HG03378 (cell line): ENCODE measurements around the gene HAS3.
"Not testable (repeated sequence)": the region's sequence is repeated elsewhere in the genome, so short reads cannot be mapped to it uniquely, and the experiment has no call there.

Source experiments
- ATAC-seq: cut with Tn5 transposase; IDR thresholded peaks from one replicate; pipeline ENCODE4 v1.9.1; 2021; ENCODE audit warnings: mild to moderate bottlenecking, moderate library complexity; ENCODE audit not compliant: unreplicated experiment

HAS3 gene

DNA sequence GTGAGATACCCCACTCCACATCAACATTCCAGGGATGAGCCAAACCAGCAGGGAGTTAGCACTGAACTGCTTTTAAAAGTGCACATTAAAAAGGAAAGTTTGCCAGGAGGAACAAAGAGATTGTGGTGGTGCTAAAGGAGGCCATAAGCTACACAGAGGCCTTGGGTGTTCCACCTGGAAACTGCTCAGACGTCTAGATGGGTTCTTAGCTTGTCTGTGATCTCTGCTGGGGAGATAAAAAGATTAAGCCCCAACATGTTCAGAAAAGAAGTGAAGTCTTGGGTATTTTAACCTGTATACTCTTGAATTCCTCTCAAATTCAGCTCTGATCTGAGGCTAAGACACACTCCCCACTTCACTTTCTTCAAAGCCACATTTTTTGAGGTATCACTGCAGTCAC is 10.4 kb downstream of the HAS3 start:
- ATAC-seq, result no peak

GRCh38 chr16:69116256-69116875 is 10.9 kb downstream of the HAS3 start:
- ATAC-seq, result no peak

- ATAC-seq, result no peak
Measured at GRCh38 chr16:69116906-69117305, 11.5 kb downstream of the HAS3 start.

DNA sequence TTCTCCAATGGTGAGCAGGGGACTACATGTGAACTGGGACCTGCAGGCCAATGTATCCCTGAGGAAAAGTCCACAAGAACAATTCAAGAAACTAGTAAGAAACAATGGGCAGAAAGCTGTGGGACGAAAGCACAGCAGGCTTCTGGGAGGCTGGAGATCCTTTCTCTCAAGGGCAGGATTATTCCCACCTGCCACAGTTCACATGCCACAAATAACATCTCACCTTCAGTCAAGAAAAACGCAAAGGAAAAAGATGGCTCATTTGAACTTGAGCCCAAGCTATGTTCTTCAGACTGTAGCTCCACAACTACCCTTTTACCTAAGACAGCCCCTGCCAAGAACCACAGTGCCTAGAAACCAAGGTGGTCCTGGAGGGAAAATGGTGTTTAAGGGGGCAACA is 13.0 kb downstream of the HAS3 start:
- ATAC-seq, result no peak

DNA sequence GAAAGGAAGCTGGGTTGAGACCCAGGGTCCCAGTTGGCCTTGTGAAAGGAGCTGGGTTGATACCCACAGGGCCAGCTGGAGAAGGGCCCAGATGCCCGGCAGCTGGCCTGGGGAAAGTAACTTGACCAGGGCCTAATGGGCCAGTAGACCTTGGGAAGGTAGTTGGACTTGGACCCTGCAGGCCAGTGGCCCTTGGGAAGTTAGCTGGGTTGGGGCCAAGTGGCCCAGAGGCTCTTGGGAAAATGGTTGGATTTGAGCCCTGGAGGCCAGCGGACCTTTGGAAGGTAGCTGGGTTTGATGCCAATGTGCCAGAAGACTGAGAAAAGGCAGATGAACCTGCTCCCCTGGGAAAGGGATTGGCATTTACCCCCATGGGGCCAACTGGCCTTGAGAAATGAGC is 13.5 kb downstream of the HAS3 start:
- ATAC-seq, result no peak

GRCh38 chr16:69119536-69119935 is 14.1 kb downstream of the HAS3 start:
- no peak for ATAC-seq

- ATAC-seq, result no peak
Measured at GRCh38 chr16:69120096-69120664, 14.7 kb downstream of the HAS3 start.

- no peak for ATAC-seq
Measured at GRCh38 chr16:69123910-69124309, 18.5 kb downstream of the HAS3 start.

DNA sequence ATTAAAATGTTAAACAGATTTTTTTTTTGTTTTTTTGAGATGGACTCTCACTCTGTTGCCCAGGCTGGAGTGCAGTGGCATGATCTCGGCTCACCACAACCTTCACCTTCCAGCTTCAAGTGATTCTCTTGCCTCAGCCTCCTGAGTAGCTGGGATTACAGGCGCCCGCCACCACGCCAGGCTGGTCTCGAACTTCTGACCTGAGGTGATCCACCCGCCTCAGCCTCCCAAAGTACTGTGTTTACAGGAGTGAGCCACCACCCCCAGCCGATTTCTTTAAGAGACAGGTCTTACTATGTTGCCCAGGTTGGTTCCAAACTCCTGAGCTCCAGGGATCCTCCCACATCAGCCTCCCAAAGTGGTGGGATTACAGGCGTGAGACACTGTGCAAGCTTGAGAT is 19.0 kb downstream of the HAS3 start:
- not testable (repeated sequence) for ATAC-seq

- ATAC-seq, result not testable (repeated sequence)
Measured at GRCh38 chr16:69124961-69125360, 19.5 kb downstream of the HAS3 start.

GRCh38 chr16:69126221-69126620 is 20.8 kb downstream of the HAS3 start:
- ATAC-seq, result no peak

DNA sequence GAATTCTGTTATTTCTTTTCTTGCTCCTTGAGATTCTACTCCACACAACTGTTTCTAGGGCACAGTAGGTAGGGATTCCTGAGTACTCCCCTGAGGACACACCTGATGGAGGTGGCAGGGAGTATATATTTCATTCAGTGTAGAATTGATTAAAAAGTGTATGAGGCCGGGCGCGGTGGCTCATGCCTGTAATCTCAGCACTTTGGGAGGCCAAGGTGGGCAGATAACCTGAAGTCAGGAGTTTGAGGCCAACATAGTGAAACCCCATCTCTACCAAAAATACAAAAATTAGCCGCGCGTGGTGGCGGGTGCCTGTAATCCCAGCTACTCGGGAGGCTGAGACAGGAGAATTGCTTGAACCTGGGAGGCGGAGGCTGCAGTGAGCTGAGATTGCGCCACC is 21.3 kb downstream of the HAS3 start:
- not testable (repeated sequence) for ATAC-seq

DNA sequence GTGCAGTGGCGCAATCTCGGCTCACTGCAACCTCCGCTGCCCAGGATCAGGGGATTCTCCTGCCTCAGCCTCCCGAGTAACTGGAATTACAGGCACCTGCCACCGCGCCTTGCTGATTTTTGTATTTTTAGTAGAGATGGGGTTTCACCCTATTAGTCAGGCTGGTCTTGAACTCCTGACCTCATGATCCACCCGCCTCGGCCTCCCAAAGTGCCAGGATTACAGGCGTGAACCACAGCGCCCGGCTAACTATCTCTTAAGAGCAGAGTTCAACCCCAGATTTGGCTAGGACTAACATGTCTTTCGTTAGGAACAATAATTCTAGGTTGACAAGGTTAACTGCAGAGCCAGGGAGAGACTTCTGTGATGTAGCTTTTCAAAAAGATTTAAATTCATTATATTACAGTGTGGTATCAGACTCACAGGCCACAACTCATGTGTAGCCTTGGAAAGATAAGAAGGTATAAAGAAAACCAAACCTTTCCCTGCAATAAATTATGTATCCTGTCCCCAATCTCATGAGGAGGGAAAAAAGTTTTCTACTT is 22.6 kb downstream of the HAS3 start:
- no peak for ATAC-seq

DNA sequence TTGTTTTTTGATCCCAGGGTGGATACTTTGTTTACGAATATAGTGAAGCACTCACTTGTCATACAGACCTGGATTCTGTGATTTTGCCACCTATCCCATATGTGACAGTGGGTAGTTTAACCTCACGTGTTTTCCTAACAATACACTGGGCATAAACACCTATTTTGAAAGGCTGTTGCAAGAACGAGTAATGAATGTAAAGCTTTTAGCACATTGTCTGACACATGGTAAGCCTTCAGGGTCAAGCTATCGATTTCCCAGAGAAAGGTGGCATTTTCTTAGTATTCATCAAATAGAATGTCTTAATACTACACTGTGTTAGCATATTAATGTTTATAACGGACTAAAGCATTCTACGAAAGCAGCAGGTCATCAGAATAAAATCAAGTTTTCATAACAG is 25.0 kb downstream of the HAS3 start:
- ATAC-seq, result no peak

GRCh38 chr16:69131167-69131838 is 25.9 kb downstream of the HAS3 start:
- ATAC-seq, result no peak

- peak; percentile 13 for ATAC-seq
Measured at GRCh38 chr16:69131839-69132423, 26.5 kb downstream of the HAS3 start.

- peak; percentile 46 for ATAC-seq
Measured at GRCh38 chr16:69132424-69133252, 27.2 kb downstream of the HAS3 start, which contains the start of the genes CHTF8 and UTP4. TSS of gene CHTF8 (minus strand) at chr16:69132588. CDS start at chr16:69121458, 11,130 bp downstream. TSS of gene UTP4 (plus strand) at chr16:69132649. CDS start at chr16:69133460, 811 bp downstream.

GRCh38 chr16:69133373-69133954 is 28.0 kb downstream of the HAS3 start:
- no peak for ATAC-seq

- ATAC-seq, result no peak
Measured at GRCh38 chr16:69138608-69139007, 33.2 kb downstream of the HAS3 start.

GRCh38 chr16:69139464-69139863 is 34.0 kb downstream of the HAS3 start:
- ATAC-seq, result not testable (repeated sequence)
